NB4 (cell line): ENCODE results near the gene HOMER2.

Experiments used
- CTCF ChIP-seq: IDR thresholded peaks from one replicate; pipeline ENCODE4 v1.5.1; 2012; ENCODE audit warnings: low read depth, low read length
- MAX ChIP-seq: IDR thresholded peaks from 2 replicates; pipeline ENCODE4 v1.6.1; 2011; ENCODE audit warnings: low read depth, low read length
- MYC ChIP-seq: IDR thresholded peaks from 2 replicates; pipeline ENCODE4 v1.6.1; 2011; ENCODE audit warnings: low read depth, low read length
- POLR2A ChIP-seq: IDR thresholded peaks from 2 replicates; pipeline ENCODE4 v1.6.1; 2011; ENCODE audit warnings: mild to moderate bottlenecking; ENCODE audit not compliant: insufficient read length; ENCODE audit errors: extremely low read depth

- TF ChIP-seq CTCF = no peak
- no peak for TF ChIP-seq MYC
- no peak for TF ChIP-seq MAX
- TF ChIP-seq POLR2A = no peak
Observed at GRCh38 chr15:82945326-82945725, 7.2 kb downstream of the HOMER2 start.
